T-helper 2 cell treated with Interferon-gamma antibody and Interleukin-4, amounts not matched to agents 100 ng/mL and 5 ng/mL, for 36 hours (primary cell): ENCODE measurements around the gene CEP131. TPM values are rescaled to one million over a fixed set of nuclear protein-coding genes. Genes with fewer than 3 reads are reported as not detected.

Experiments
- intact Hi-C: fragments of 100-400 bp; cut with micrococcal nuclease; formaldehyde crosslinking; loops from one replicate; pipeline ENCODE4 v1.15.1; 2023
- total RNA-seq: library from RNA; stranded (reverse); gene quantifications from 2 replicates; pipeline ENCODE4 v1.2.3, GENCODE V29; 2022

CEP131 gene
- total RNA-seq, 1 donor from 2014 or later: 13.7 TPM

- intact Hi-C loops: no loop called here
Measured at GRCh38 chr17:81203136-81203535, 19.6 kb downstream of the CEP131 start.

DNA sequence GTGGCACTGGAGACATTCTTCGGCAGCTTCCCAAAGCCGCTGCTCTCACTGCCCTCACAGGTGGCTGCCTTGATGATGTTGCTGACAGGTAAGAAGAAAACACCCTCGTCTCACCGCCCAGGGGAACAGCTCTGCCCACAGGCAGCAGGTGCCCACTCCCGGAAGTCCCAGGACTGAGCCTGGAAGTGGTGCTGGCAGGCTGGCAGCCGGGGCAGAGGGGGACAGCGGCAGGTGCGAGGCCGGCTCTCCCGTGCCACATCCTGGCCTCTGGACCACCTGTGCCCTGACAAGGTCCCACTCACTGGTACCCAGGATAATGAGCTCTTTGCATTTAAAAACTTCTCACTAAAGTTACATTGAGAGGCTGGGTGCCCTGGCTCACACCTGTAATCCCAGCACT is 20.4 kb downstream of the CEP131 start:
- intact Hi-C loops: no loop called here

DNA sequence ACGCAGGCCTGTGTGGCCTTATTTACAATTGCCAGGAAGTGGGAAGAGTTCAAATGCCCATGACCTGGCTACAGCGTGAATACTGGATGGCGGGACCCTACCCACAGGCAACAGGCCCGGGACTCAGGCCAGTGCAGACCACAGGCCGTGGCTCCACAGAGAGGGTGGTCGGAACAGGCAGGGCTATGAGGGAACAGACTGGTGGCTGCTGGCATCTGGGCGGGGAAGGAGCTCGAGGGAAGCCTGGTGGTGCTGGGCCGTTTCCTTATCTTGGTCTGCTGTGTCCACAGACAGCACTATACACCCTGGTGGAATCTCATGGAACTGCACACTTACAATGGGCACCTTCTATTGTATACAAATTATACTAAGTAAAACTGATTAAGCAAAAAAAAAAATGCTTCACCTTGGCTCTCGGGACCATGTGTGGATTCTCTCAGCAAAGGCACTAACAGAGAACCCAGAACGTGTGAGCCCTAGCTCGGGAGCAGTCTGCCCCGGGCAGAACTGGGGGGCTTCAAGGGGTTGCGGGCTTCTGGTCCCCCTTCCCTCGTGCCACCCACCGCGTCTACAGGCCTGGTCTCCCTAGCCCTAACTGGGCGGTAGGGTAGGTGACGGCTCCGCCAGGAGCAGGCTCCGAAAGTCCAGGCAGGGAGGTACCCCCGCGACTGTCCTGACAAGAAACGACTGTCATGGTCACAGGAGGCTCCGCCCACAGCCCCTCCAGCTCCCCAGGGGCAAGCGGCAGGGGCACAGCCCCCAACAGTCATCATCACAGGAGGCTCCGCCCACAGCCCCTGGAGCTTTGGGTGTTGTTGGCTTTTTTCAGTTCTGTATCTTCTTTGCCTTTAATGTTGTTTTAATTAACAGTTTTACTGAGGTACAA is 21.8 kb downstream of the CEP131 start:
- intact Hi-C loops: no loop called here

DNA sequence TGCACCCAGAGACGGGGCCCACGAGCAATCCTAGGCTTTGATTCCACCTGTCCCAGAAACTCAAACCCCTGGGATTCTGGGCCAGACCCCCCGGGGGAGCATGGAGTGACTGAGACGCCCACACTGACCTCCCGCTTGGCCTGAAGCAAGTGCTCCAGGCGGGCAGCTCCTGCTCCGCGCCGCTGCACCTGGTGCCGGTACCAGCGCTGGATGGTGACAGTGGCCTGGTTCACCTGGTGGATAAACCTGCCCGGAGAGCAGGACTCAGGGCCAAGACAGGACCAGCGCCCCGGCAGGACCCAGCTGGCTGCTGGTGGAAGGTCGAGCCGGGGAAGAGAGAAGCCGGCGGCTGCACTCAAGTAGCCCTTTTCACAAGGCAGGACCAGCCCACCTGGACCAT is 22.6 kb downstream of the CEP131 start:
- intact Hi-C loops: no loop called here

DNA sequence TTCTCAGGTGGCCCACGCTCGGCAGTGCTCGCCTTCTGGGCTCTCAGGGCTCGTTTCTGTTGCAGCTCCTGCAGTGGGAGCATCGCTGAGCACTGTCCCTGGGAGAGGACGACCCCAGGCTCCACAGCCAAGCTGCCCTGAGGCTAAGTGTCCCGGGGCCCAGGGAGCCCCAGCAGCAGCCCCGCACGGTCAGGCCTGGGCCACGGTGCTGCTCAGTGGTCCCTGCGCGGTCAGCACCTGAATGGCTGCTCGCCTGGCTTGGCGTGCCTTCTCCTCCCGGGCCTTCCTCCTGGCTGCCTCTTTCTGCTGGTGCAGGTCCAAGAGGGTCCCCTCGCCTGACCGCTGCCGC is 23.3 kb downstream of the CEP131 start:
- intact Hi-C loops: no loop called here

DNA sequence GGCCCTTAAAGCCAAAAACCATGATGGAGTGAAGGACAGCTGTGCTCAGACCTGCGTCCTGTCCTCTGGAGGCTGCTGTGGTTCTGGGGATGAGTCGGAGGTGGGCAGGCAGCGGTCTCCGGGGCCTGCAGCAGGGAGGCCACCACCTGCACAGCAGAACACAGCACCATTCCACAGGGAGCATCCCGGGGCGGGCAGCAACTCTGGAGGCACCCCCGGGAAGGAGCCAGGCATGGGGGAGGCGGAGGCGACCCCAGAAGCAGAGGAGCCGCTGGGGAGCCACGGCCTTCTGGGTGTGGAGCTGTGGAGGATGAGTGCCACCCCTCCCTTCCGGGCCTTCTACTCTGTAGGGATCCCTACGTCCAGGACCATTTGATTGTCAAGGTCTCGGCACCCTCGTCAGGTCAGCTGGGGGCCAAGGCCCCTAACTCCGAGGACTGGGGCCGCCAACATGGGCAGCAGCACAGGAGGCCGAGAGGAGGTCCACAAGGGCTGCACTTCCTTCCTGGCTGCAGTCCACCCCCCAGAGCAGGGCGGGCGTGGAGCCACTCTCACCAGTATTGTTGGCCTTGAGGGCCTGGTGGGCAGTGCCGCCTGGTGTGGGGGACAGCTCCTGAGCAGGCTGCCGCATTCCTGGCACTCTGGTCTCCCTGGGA is 23.8 kb downstream of the CEP131 start:
- intact Hi-C loops: no loop called here

DNA sequence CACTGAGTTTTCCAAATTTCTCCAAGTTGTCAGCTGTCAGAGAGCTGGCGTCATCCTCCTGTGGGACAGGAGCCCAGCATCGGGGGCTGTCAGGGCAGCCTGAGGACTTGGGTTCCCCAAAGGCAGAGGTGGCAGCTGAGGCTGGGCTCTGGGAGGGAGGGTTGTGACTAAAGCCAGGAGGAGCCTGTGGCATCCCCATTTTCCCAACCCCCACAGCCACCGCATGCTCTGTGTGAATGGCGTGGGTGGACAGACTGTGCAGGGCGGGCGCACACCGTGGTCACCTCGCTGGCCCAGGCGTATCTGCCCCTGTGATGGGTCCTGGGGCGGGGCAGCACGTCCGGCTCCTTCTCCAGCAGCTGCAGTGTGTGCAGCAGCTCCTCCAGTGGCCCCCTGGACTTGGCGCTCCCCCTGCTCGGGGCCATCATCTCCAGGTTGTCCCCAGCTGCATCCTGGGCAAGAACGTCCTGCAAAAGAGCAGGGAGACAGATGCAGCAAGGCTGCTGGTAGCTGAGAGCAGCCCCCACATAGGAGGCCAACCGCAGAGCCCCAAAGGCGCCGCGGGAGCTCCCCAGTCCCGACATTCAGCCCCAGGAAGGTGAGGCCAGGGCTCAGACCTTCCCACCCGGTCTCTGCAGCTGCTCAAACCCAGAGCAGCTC is 24.8 kb downstream of the CEP131 start:
- intact Hi-C loops: no loop called here

DNA sequence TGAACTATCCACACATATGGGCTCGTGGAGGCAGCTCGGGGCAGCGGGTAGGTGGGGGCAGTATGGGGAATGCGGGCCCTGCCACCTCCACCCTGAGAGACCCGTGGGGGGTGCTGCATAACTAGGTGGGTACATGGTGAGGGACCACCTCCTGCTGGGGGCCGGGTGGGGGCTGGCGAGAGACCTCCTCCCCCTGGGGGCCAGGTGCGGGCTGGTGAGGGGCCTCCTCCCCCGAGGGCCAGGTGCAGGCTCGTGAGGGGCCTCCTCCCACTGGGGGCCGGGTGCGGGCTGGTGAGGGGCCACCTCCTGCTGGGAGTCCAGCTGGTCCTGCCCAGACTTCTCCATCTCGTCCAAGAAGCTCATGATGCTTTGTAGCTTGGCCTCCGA is 25.4 kb downstream of the CEP131 start:
- intact Hi-C loops: no loop called here

GRCh38 chr17:81196505-81197408 is 26.0 kb downstream of the CEP131 start:
- intact Hi-C loops: no loop called here

DNA sequence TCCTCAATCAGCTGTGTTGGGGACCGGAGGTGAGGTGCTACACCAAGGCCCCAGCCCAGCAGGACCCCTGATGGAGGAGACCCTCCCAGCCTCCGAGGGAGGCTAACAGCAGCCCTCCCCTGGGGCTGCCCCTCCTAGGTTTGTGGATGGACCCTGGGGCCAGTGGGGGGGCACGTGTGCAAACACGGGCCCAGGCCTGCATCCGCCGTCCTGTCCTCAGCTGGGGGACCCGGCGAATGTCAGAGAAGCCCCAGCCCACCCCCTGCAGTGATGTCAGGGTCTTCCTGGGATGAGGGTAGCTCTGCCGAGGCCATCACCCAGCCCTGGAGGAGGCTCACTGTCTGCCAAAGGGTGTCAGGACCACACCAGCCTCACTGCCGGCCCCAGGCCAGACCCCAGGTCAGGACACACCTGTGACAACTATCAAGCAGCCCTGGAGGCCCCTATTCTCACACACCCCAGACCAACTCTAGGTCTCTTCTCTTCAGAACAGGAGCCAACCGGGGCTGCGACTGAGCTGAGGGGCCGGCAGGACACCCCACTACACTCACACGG is 26.7 kb downstream of the CEP131 start:
- intact Hi-C loops: no loop called here

DNA sequence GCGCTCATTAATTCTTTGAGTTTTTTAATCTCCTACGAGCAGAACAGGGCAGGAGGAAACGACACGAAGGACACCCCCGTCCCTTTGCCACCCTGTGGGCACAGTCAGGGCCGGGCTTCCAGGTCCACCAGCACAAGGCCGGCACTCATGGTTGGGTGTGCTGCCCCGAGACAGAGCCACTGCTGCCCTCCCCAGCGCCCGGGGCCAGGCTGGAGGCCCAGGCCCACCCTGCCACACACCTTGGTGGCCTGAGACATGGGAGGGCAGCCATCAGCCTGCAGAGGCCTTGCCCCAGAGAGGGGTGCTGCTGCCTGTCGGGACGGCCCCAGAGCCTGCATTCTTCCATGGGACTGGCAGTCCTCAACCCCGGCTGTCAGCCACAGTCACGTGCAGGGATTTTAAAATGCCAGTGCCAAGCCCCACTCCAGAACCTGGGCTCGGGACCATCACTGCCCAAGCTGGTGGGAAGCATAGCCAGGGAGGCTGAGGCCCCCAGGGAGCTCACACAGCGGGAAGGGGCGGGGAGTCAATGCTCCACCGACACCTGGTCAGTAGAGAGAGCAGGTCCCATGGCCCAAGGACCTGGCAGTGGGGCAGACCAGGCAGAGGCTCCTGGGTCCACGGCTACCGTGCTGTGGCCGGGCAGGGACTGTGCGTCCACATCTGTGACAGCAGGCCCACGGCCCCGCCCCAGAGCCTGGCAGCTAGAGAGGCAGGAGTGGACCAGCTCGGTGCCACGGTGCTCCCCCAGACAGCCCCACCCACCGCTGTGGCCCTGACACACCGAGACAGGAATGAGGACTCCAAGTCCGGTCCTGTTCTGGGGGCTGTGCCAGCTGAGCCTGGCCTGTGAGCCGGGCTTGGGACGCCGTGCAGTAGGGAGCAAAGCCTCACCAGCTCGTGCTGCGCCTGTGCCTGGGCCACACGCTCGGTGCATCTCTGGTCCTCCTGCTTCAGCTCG is 27.5 kb downstream of the CEP131 start:
- intact Hi-C loops: no loop called here

DNA sequence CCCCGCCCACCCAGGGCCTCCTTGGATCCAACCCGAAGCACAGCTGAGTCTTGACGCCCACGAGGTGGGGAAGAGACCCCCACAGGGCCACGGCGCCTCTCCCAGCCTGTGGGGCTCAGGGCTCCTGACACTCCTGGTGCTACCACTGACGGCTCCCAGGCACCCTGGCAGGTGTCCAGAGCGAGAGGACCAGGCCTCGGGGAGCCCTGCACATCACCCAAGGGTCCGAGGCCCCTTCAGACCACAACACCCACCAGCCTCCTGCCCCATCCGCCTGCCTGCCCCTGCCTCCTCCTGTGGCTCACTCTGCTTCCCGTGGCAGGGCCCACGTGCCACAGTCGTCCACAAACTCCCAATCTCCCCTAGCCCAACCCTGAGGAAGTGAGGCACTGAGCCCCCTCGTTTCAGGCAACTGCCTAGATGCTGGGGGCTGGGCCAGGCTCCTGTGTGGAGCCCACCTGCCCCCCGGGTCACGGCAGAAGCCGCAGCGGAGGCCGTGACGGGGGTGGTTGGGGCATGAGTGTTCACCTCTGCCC is 28.5 kb downstream of the CEP131 start:
- intact Hi-C loops: no loop called here

- intact Hi-C loops: no loop called here
Measured at GRCh38 chr17:81193470-81194224, 29.1 kb downstream of the CEP131 start.

GRCh38 chr17:81193051-81193410 is 29.7 kb downstream of the CEP131 start:
- intact Hi-C loops: no loop called here

- intact Hi-C loops: no loop called here
Measured at GRCh38 chr17:81192386-81193050, 30.2 kb downstream of the CEP131 start.

DNA sequence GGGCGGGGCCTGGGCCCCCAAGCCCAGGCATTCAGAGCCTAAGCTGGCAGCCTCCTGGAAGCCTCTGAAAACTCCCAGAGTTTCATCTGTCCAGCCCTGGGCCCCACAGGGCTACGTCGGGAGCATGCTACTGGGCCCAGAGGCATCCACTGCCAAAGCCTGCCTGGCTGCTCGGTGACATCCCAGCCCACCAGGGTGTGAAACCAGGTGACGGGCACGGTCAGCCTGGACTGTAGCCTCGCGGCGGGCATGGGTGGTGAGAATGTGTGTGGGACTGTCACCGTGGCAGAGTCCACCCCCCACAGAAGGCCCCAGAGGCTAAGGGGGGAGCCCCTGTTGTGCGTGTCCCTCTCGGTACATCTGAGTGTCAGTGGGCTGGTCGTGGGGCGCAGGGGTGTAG is 31.1 kb downstream of the CEP131 start:
- intact Hi-C loops: no loop called here

DNA sequence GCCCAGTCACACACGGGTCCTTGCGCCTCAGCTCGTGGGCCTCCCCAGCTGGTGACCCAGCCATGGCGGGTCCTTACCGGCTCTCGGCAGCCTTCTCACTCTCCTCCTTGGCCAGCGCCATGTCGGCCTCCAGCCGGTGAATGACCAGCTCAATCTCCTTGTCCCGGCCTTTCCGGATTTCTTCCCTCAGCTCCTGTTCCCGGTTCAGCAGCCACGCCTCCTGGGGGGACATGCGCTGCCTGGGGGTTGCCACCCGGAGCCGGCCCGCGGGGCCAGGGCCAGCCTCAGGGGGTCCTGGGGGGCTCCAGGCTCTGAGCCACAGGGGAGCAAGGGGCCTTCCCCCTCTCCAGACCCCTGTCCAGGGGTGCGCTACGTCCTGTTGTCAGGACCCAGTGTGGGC is 31.6 kb downstream of the CEP131 start:
- intact Hi-C loops: no loop called here

GRCh38 chr17:81190591-81190990 is 32.2 kb downstream of the CEP131 start:
- intact Hi-C loops: no loop called here
